DND-41 (cell line): ENCODE data around the gene NRP1.

Source experiments
- ATAC-seq: fragments of 200-7000 bp; cut with Tn5 transposase; 3 replicates; pipeline ENCODE4 v1.9.1; 2021; ENCODE audit warnings: low read depth; ENCODE audit not compliant: insufficient read depth
- DNase-seq: peaks from one replicate; pipeline ENCODE4 v3.0.0-alpha.2; 2020
- H2AFZ ChIP-seq: 2 replicates; pipeline ENCODE4 v1.6.0; 2012; ENCODE audit warnings: low read depth, low read length
- H3K27ac ChIP-seq: 2 replicates; pipeline ENCODE4 v1.5.1; 2012; ENCODE audit warnings: low read length, inconsistent platforms
- H3K27me3 ChIP-seq: fragments of 200-600 bp; sonication (generic); 2 replicates; pipeline ENCODE4 v1.6.0; 2012; ENCODE audit warnings: low read length, mild to moderate bottlenecking, inconsistent platforms; ENCODE audit not compliant: insufficient read depth, poor library complexity
- H3K36me3 ChIP-seq: 2 replicates; pipeline ENCODE4 v1.5.1; 2012; ENCODE audit warnings: low read length, inconsistent platforms; ENCODE audit not compliant: insufficient read depth
- H3K4me1 ChIP-seq: 2 replicates; pipeline ENCODE4 v1.5.1; 2012; ENCODE audit warnings: mild to moderate bottlenecking, low read length; ENCODE audit not compliant: insufficient read depth
- H3K4me2 ChIP-seq: 2 replicates; pipeline ENCODE4 v1.6.0; 2012; ENCODE audit warnings: mild to moderate bottlenecking, moderate library complexity, low read length, inconsistent platforms; ENCODE audit not compliant: insufficient read depth
- H3K4me3 ChIP-seq, 2 experiments: fragments of 200-600 bp in 1 of 2; shearing (Covaris generic) in 1 of 2; 2 replicates each; pipeline ENCODE4 v1.5.1; 2012 to 2016; ENCODE audit warnings: inconsistent platforms in 2 of 2, low read length in 2 of 2, mild to moderate bottlenecking in 2 of 2, low read depth in 1 of 2, moderate library complexity in 1 of 2
- H3K79me2 ChIP-seq: 2 replicates; pipeline ENCODE4 v1.6.0; 2012; ENCODE audit warnings: low read length, inconsistent platforms; ENCODE audit not compliant: insufficient read depth
- H3K9ac ChIP-seq: 2 replicates; pipeline ENCODE4 v1.6.0; 2012; ENCODE audit warnings: low read depth, mild to moderate bottlenecking, inconsistent platforms, low read length, moderate library complexity
- H3K9me3 ChIP-seq: 2 replicates; pipeline ENCODE4 v1.5.1; 2012; ENCODE audit warnings: low read length, moderate library complexity, mild to moderate bottlenecking, inconsistent platforms; ENCODE audit not compliant: insufficient read depth, severe bottlenecking
- H4K20me1 ChIP-seq: 2 replicates; pipeline ENCODE4 v1.6.0; 2012; ENCODE audit warnings: low read length; ENCODE audit not compliant: insufficient read depth
- EZH2 ChIP-seq: IDR thresholded peaks from 3 replicates; pipeline ENCODE4 v1.6.1; 2012; ENCODE audit warnings: borderline replicate concordance, low read depth, mild to moderate bottlenecking, moderate library complexity, low read length, inconsistent platforms; ENCODE audit not compliant: severe bottlenecking
- TF ChIP-seq, protein P1 (sequence below): IDR thresholded peaks from 2 replicates; pipeline ENCODE4 v1.5.1; 2012; ENCODE audit warnings: borderline replicate concordance, low read length, moderate library complexity, mild to moderate bottlenecking; ENCODE audit not compliant: poor library complexity, severe bottlenecking; ENCODE audit errors: extremely low read depth

NRP1 gene

GRCh38 chr10:33306701-33307519 lies 27.6 kb downstream of the NRP1 start:
- H3K4me3 ChIP-seq: no peak overlapping the region
- H3K27me3 ChIP-seq: no peaks in the 10 kb centered on the region
- no peaks in the 10 kb centered on the region for H3K79me2 ChIP-seq
- H3K4me2 ChIP-seq: no peak overlapping the region
- no peak for TF ChIP-seq EZH2
- TF ChIP-seq, protein P1, sequence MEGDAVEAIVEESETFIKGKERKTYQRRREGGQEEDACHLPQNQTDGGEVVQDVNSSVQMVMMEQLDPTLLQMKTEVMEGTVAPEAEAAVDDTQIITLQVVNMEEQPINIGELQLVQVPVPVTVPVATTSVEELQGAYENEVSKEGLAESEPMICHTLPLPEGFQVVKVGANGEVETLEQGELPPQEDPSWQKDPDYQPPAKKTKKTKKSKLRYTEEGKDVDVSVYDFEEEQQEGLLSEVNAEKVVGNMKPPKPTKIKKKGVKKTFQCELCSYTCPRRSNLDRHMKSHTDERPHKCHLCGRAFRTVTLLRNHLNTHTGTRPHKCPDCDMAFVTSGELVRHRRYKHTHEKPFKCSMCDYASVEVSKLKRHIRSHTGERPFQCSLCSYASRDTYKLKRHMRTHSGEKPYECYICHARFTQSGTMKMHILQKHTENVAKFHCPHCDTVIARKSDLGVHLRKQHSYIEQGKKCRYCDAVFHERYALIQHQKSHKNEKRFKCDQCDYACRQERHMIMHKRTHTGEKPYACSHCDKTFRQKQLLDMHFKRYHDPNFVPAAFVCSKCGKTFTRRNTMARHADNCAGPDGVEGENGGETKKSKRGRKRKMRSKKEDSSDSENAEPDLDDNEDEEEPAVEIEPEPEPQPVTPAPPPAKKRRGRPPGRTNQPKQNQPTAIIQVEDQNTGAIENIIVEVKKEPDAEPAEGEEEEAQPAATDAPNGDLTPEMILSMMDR: no peak
- H3K27ac ChIP-seq: no peak overlapping the region
- no peak overlapping the region for H2AFZ ChIP-seq
- no peak overlapping the region for H3K9ac ChIP-seq
- no peaks in the 10 kb centered on the region for H3K4me1 ChIP-seq
- no peaks in the 10 kb centered on the region for H3K9me3 ChIP-seq
- no peak for ATAC-seq
- DNase-seq: no peak
- no peaks in the 10 kb centered on the region for H4K20me1 ChIP-seq
- no peaks in the 10 kb centered on the region for H3K36me3 ChIP-seq

DNA sequence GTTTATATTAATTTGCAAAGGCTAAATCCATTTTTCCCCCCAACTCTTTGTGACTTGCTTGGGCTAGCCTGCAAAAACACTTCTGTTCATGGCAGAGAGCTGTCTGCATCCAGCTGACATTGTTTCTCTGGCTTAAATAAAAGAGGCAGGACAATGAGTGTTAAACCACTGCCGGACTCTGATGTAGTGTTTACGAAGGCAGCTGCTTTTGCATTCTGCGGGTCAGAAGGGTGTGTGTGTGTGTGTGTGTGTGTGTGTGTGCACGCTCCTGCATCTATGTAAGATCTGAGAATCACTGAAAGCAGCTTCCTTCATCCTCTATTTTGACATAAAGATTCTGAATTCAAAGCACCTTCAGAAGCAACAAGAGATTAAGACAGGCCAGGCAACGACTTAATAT lies 28.3 kb downstream of the NRP1 start:
- no peak for DNase-seq
- Histone ChIP-seq H3K36me3 (no peaks in the 10 kb centered on the region), H4K20me1 (no peaks in the 10 kb centered on the region)

DNA sequence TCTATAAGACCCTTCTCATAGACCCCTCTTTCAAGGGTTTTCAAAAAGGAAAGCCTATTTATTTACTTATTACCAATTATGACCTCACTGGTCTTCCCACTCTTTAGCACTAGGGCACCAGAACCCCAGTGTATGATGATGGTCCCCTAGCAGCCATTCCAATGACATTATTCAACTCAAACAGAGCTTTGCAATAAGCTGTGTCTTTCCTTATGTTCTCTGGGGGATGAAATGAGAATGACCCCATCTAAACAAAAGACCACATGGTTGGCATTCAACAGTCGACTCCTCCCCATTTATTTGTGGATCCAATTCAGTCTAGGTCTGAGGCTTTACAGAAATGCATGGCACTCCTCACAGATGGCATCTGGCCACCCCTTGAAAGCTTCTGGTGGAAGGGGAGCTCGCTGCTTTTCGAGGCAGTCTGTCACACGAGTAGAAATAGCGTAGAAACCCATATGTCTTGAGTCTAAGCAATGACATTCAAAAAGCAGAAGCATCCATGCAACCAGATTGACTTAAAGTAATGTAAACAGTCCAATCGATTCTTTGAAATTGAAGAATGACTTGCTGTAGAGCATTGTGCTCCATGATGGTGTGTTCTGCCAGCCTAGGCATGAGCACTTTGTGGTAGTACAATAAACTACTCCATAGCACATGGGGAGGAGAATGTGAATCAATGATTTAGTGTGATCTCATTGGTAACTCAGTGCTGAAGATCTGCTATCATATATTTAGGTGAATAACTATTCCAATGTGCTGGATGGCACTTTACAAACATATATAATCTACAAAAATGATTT lies 29.8 kb downstream of the NRP1 start:
- Histone ChIP-seq H3K9me3 (no peaks in the 10 kb centered on the region), H2AFZ (no peak overlapping the region), H3K27ac (no peak overlapping the region), H3K27me3 (no peaks in the 10 kb centered on the region), H3K4me1 (no peaks in the 10 kb centered on the region), H3K4me2 (no peak overlapping the region), H3K79me2 (no peaks in the 10 kb centered on the region), H3K4me3 (no peak overlapping the region), H3K9ac (no peak overlapping the region), H4K20me1 (no peaks in the 10 kb centered on the region), H3K36me3 (no peaks in the 10 kb centered on the region)
- TF ChIP-seq EZH2: no peak
- TF ChIP-seq, protein P1: no peak
- no peak for DNase-seq
- ATAC-seq: no peak

More for the DNA sequence above, 28.3 kb downstream of the NRP1 start:
- Histone ChIP-seq H3K79me2 (no peaks in the 10 kb centered on the region), H2AFZ (no peak overlapping the region), H3K9ac (no peak overlapping the region), H3K9me3 (no peaks in the 10 kb centered on the region), H3K27ac (no peak overlapping the region), H3K4me2 (no peak overlapping the region), H3K27me3 (no peaks in the 10 kb centered on the region), H3K4me1 (no peaks in the 10 kb centered on the region), H3K4me3 (no peak overlapping the region)
- TF ChIP-seq, protein P1: no peak
- no peak for TF ChIP-seq EZH2
- ATAC-seq: no peak
